ENCODE measurements around the gene PLEKHF1. TPM values are rescaled to one million over a fixed set of nuclear protein-coding genes. Genes with fewer than 3 reads are reported as not detected.

The PLEKHF1 gene
- total and polyA plus RNA-seq, 2 donors (not counting 1 experiment from before 2014, with no cell fraction given) = 5.2 to 72.5 TPM

GRCh38 chr19:29685326-29685725 is 20.1 kb downstream of the PLEKHF1 start:
- Histone ChIP-seq H3K4me3 (replicated peaks in 1 of 4; ENCODE audit: control extremely low read depth in 1 of 4, insufficient read depth in 1 of 4, low read depth in 3 of 4, low read length in 4 of 4) (no peak overlapping the region), H3K79me2 (ENCODE audit: control insufficient read depth, insufficient read depth, low read length) (no peaks in the 10 kb centered on the region), H4K20me1 (ENCODE audit: control insufficient read depth, extremely low read depth, insufficient read depth, low read length) (no peaks in the 10 kb centered on the region), H3K36me3 (ENCODE audit: control insufficient read depth, insufficient read depth, low read length) (no peaks in the 10 kb centered on the region), H2AFZ (ENCODE audit: low read length) (no peak overlapping the region), H3K4me2 (ENCODE audit: extremely low read depth, insufficient read depth, low read length) (no peak overlapping the region), H3K4me1 (ENCODE audit: control insufficient read depth, extremely low read depth, insufficient read depth, low read length) (peaks cover 9% of the 10 kb centered on the region), H3K9me3 (ENCODE audit: control insufficient read depth, insufficient read depth, low read depth, low read length) (no peaks in the 10 kb centered on the region), H3K9ac (ENCODE audit: insufficient read depth, low read length) (no peak overlapping the region), H3K27me3 (ENCODE audit: control insufficient read depth, insufficient read depth, low read length) (no peaks in the 10 kb centered on the region), H3K27ac (ENCODE audit: insufficient read depth, low read length) (no peak overlapping the region)
- TF ChIP-seq CTCF (conservative IDR thresholded peaks at IDR 0.05 in 1 of 2, IDR thresholded peaks at IDR 0.05 in 1 of 2; ENCODE audit: low read depth in 1 of 2, low read length in 2 of 2) (no peak), EZH2 (IDR thresholded peaks at IDR 0.05; ENCODE audit: low read length, missing control alignments) (no peak)
- peak; percentile 29 to 74 for DNase-seq (ENCODE audit: low read depth in 2 of 2)

GRCh38 chr19:29686285-29686805 is 21.1 kb downstream of the PLEKHF1 start:
- TF ChIP-seq EZH2 (IDR thresholded peaks at IDR 0.05; ENCODE audit: low read length, missing control alignments) = no peak

GRCh38 chr19:29687244-29687896 is 22.1 kb downstream of the PLEKHF1 start:
- no peak for TF ChIP-seq EZH2 (IDR thresholded peaks at IDR 0.05; ENCODE audit: low read length, missing control alignments)
- no peak for TF ChIP-seq CTCF (conservative IDR thresholded peaks at IDR 0.05 in 1 of 2, IDR thresholded peaks at IDR 0.05 in 1 of 2; ENCODE audit: low read depth in 1 of 2, low read length in 2 of 2)
- Histone ChIP-seq H2AFZ (ENCODE audit: low read length) (peak overlapping the region; percentile 57), H3K27ac (ENCODE audit: insufficient read depth, low read length) (peak overlapping the region; percentile 93), H3K9me3 (ENCODE audit: control insufficient read depth, insufficient read depth, low read depth, low read length) (no peaks in the 10 kb centered on the region), H3K4me3 (replicated peaks in 1 of 4; ENCODE audit: control extremely low read depth in 1 of 4, insufficient read depth in 1 of 4, low read depth in 3 of 4, low read length in 4 of 4) (peak overlapping the region; percentile 33 to 57 (median 44)), H4K20me1 (ENCODE audit: control insufficient read depth, extremely low read depth, insufficient read depth, low read length) (no peaks in the 10 kb centered on the region), H3K4me1 (ENCODE audit: control insufficient read depth, extremely low read depth, insufficient read depth, low read length) (peaks cover 9% of the 10 kb centered on the region), H3K79me2 (ENCODE audit: control insufficient read depth, insufficient read depth, low read length) (no peaks in the 10 kb centered on the region), H3K4me2 (ENCODE audit: extremely low read depth, insufficient read depth, low read length) (peak overlapping the region; percentile 86), H3K36me3 (ENCODE audit: control insufficient read depth, insufficient read depth, low read length) (no peaks in the 10 kb centered on the region), H3K27me3 (ENCODE audit: control insufficient read depth, insufficient read depth, low read length) (no peaks in the 10 kb centered on the region), H3K9ac (ENCODE audit: insufficient read depth, low read length) (peak overlapping the region; percentile 40)
- peak; percentile 99 for DNase-seq (ENCODE audit: low read depth in 2 of 2)

More at GRCh38 chr19:29686285-29686805, 21.1 kb downstream of the PLEKHF1 start:
- DNase-seq (ENCODE audit: low read depth in 2 of 2) = no peak
- Histone ChIP-seq H3K9ac (ENCODE audit: insufficient read depth, low read length) (no peak overlapping the region), H3K27me3 (ENCODE audit: control insufficient read depth, insufficient read depth, low read length) (no peaks in the 10 kb centered on the region), H3K4me1 (ENCODE audit: control insufficient read depth, extremely low read depth, insufficient read depth, low read length) (peaks cover 9% of the 10 kb centered on the region), H3K27ac (ENCODE audit: insufficient read depth, low read length) (no peak overlapping the region), H4K20me1 (ENCODE audit: control insufficient read depth, extremely low read depth, insufficient read depth, low read length) (no peaks in the 10 kb centered on the region), H3K4me2 (ENCODE audit: extremely low read depth, insufficient read depth, low read length) (no peak overlapping the region), H3K4me3 (replicated peaks in 1 of 4; ENCODE audit: control extremely low read depth in 1 of 4, insufficient read depth in 1 of 4, low read depth in 3 of 4, low read length in 4 of 4) (peak overlapping the region in 1 of 4 experiments; percentile 57), H3K36me3 (ENCODE audit: control insufficient read depth, insufficient read depth, low read length) (no peaks in the 10 kb centered on the region), H2AFZ (ENCODE audit: low read length) (no peak overlapping the region), H3K9me3 (ENCODE audit: control insufficient read depth, insufficient read depth, low read depth, low read length) (no peaks in the 10 kb centered on the region), H3K79me2 (ENCODE audit: control insufficient read depth, insufficient read depth, low read length) (no peaks in the 10 kb centered on the region)

Data from fibroblast of lung (primary cell).